B cell (primary cell): Measurements from ENCODE around the gene HELB. TPM values are rescaled to one million over a fixed set of nuclear protein-coding genes. Genes with fewer than 3 reads are reported as not detected.

Source experiments
- ATAC-seq: fragments of 200-7000 bp; cut with Tn5 transposase; one replicate; pipeline ENCODE4 v1.10.0; 2021; ENCODE audit warnings: low read depth, mild to moderate bottlenecking, moderate number of reproducible peaks, moderate library complexity
- CTCF ChIA-PET: fragments of 350-600 bp; sonication (Branson Sonifier 250); formaldehyde crosslinking; loops from one replicate; lab custom pipeline; 2021; ENCODE audit warnings: antibody characterized with exemption, inconsistent platforms; lab: Charles Lee
- POLR2A ChIA-PET: fragments of 350-600 bp; sonication (Branson Sonifier 250); formaldehyde crosslinking; loops from one replicate; lab custom pipeline; 2021; ENCODE audit warnings: antibody characterized with exemption; lab: Charles Lee
- DNase-seq: peaks from one replicate; pipeline ENCODE4 v3.0.0; 2013
- H2AFZ ChIP-seq: 2 replicates; pipeline ENCODE4 v1.6.1; 2012; ENCODE audit warnings: mild to moderate bottlenecking, low read depth, low read length; ENCODE audit not compliant: insufficient read depth, poor library complexity, severe bottlenecking
- H3K27ac ChIP-seq, 2 donors: 1 replicate in 1 of 2; 2 replicates in 1 of 2; pipeline ENCODE4 v1.5.1; 2012 to 2013; ENCODE audit warnings: low read length in 2 of 2, mild to moderate bottlenecking in 2 of 2, moderate library complexity in 1 of 2
- H3K27me3 ChIP-seq, 4 experiments: fragments of 200-600 bp in 1 of 4; sonication (generic) in 1 of 4; replicated peaks in 1 of 4; 1 replicate in 2 of 4; 2 replicates in 2 of 4; pipeline versions ENCODE4 v1.6.1 to v1.7.0; 2013 to 2016; ENCODE audit warnings: low read length in 3 of 4, mild to moderate bottlenecking in 2 of 4, mixed read lengths in 1 of 4, moderate library complexity in 1 of 4; ENCODE audit not compliant: insufficient read depth in 4 of 4, control insufficient read depth in 3 of 4; ENCODE audit errors: control extremely low read depth in 1 of 4
- H3K36me3 ChIP-seq, 2 experiments: replicated peaks in 1 of 2; 1 replicate in 1 of 2; 2 replicates in 1 of 2; pipeline versions ENCODE4 v1.6.1 to v1.7.1; 2013; ENCODE audit warnings: low read length in 1 of 2; ENCODE audit not compliant: insufficient read depth in 2 of 2, control insufficient read depth in 1 of 2; ENCODE audit errors: control extremely low read depth in 1 of 2, extremely low read depth in 1 of 2
- H3K4me1 ChIP-seq, 2 donors: fragments of 200-600 bp in 1 of 2; sonication (generic) in 1 of 2; 1 replicate in 1 of 2; 2 replicates in 1 of 2; pipeline versions ENCODE4 v1.5.1 to v1.6.1; 2013 to 2017; ENCODE audit warnings: low read length in 2 of 2; ENCODE audit not compliant: control insufficient read depth in 2 of 2, insufficient read depth in 2 of 2
- H3K4me2 ChIP-seq: replicated peaks from 2 replicates; pipeline ENCODE3; 2012; ENCODE audit warnings: mild to moderate bottlenecking, low read depth, low read length; ENCODE audit not compliant: poor library complexity, severe bottlenecking
- H3K4me3 ChIP-seq, 5 experiments: fragments of 200-600 bp in 1 of 5; sonication (generic) in 1 of 5; 1 replicate in 3 of 5; 2 replicates in 2 of 5; pipeline versions ENCODE4 v1.5.1 to v1.7.0; 2011 to 2016; ENCODE audit warnings: low read length in 4 of 5, mild to moderate bottlenecking in 4 of 5, low read depth in 2 of 5, control low read depth in 1 of 5, moderate library complexity in 1 of 5; ENCODE audit not compliant: insufficient read depth in 1 of 5; ENCODE audit errors: control extremely low read depth in 1 of 5, extremely low read depth in 1 of 5
- H3K79me2 ChIP-seq: fragments of 200-600 bp; sonication (generic); one replicate; pipeline ENCODE4 v1.6.0; 2016; ENCODE audit warnings: low read length; ENCODE audit not compliant: control insufficient read depth, insufficient read depth
- H3K9ac ChIP-seq: fragments of 200-600 bp; sonication (generic); 2 replicates; pipeline ENCODE4 v1.6.1; 2017; ENCODE audit warnings: mild to moderate bottlenecking, low read length, moderate library complexity
- H3K9me3 ChIP-seq, 3 donors: one replicate each; pipeline versions ENCODE4 v1.6.1 to v1.7.1; 2013; ENCODE audit warnings: low read length in 2 of 3; ENCODE audit not compliant: control insufficient read depth in 2 of 3, insufficient read depth in 1 of 3; ENCODE audit errors: control extremely low read depth in 1 of 3
- H4K20me1 ChIP-seq: 2 replicates; pipeline ENCODE4 v1.6.0; 2012; ENCODE audit warnings: mild to moderate bottlenecking, low read length; ENCODE audit not compliant: insufficient read depth, control insufficient read depth, poor library complexity, severe bottlenecking
- H3K27ac Mint-ChIP-seq: one replicate; pipeline ENCODE4 v1.8.0; 2021; ENCODE audit warnings: mixed read lengths
- H3K27me3 Mint-ChIP-seq: one replicate; pipeline ENCODE4 v1.8.0; 2021; ENCODE audit warnings: mixed read lengths
- H3K4me1 Mint-ChIP-seq: one replicate; pipeline ENCODE4 v1.8.0; 2021; ENCODE audit warnings: mixed read lengths
- H3K4me3 Mint-ChIP-seq: one replicate; pipeline ENCODE4 v1.8.0; 2021; ENCODE audit warnings: mixed read lengths
- H3K9me3 Mint-ChIP-seq: one replicate; pipeline ENCODE4 v1.8.0; 2022; ENCODE audit warnings: mixed read lengths; ENCODE audit not compliant: insufficient read depth
- EZH2 ChIP-seq: IDR thresholded peaks from 2 replicates; pipeline ENCODE4 v1.6.1; 2012; ENCODE audit warnings: borderline replicate concordance, low read depth, mild to moderate bottlenecking, moderate library complexity, low read length; ENCODE audit not compliant: insufficient read depth, poor library complexity, severe bottlenecking
- WGBS: methylation state at CpG from one replicate; pipeline ENCODE4 v1.1.5; 2013; ENCODE audit warnings: missing lambda C conversion rate; ENCODE audit not compliant: insufficient coverage; 5-methylcytosine and 5-hydroxymethylcytosine counted together
- intact Hi-C: fragments of 100-400 bp; cut with micrococcal nuclease; formaldehyde crosslinking; loops from one replicate; pipeline ENCODE4 v1.10.0; 2022
- polyA plus RNA-seq: library from polyadenylated mRNA; depleted of rRNA; stranded (reverse); fragments of >200 nt; gene quantifications from 2 replicates; pipeline ENCODE4 v1.2.3, GENCODE V29; 2012
- total RNA-seq, 2 donors: library from RNA; stranded (reverse); fragments of 120-200 nt in 1 of 2; gene quantifications; 1 replicate in 1 of 2; 2 replicates in 1 of 2; pipeline versions ENCODE4 v1.2.3 to v1.2.4, GENCODE V29; 2013 to 2022
- TF ChIP-seq, protein P1 (sequence below): fragments of 200-600 bp; IDR thresholded peaks from one replicate; pipeline ENCODE4 v1.8.0; 2022; ENCODE audit warnings: antibody characterized with exemption, mild to moderate bottlenecking

HELB gene
- total and polyA plus RNA-seq, 2 donors (not counting 1 experiment from before 2014, with no cell fraction given), result 2.4 to 10.0 TPM

DNA sequence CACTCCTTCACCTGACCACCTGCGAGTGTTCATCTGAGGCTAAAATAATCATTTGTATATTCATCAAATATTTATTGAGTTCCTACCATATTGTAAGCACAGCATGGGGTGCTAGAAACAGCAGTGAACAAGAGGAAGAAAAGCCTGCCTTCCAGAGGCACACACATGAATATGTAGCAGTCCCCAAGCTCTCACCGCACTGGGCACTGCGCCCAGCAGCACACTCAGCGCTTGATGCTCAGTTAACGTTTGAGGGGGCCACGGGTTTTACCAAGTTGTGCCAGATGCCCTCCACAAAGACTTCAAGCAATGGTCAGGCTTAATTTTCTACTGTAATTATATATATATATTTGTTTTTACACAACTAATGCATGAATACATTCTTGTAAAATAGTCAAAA is 52.0 kb downstream of the HELB start:
- POLR2A ChIA-PET, result no interaction called here
- DNase-seq (no peak), ATAC-seq (no peak)
- Histone ChIP-seq H3K79me2 (no peaks in the 10 kb centered on the region), H3K36me3 (no peaks in the 10 kb centered on the region), H2AFZ (no peak overlapping the region), H3K9ac (no peak overlapping the region), H3K4me1 (no peaks in the 10 kb centered on the region), H4K20me1 (no peaks in the 10 kb centered on the region), H3K4me2 (no peak overlapping the region), H3K27me3 (no peaks in the 10 kb centered on the region), H3K4me3 (no peak overlapping the region), H3K9me3 (no peaks in the 10 kb centered on the region), H3K27ac (no peak overlapping the region)
- H3K4me3 Mint-ChIP-seq, result no peak overlapping the region
- no peaks in the 10 kb centered on the region for H3K27me3 Mint-ChIP-seq
- CTCF ChIA-PET, result interaction anchor here (1.0 to 6.8 kb wide), 2 partner anchors 10 to 341 kb away, joined by 3 to 109 read pairs; no protein-coding TSS in a partner anchor
- TF ChIP-seq EZH2, result no peak
- TF ChIP-seq, protein P1, sequence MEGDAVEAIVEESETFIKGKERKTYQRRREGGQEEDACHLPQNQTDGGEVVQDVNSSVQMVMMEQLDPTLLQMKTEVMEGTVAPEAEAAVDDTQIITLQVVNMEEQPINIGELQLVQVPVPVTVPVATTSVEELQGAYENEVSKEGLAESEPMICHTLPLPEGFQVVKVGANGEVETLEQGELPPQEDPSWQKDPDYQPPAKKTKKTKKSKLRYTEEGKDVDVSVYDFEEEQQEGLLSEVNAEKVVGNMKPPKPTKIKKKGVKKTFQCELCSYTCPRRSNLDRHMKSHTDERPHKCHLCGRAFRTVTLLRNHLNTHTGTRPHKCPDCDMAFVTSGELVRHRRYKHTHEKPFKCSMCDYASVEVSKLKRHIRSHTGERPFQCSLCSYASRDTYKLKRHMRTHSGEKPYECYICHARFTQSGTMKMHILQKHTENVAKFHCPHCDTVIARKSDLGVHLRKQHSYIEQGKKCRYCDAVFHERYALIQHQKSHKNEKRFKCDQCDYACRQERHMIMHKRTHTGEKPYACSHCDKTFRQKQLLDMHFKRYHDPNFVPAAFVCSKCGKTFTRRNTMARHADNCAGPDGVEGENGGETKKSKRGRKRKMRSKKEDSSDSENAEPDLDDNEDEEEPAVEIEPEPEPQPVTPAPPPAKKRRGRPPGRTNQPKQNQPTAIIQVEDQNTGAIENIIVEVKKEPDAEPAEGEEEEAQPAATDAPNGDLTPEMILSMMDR, result no peak
- intact Hi-C loops, result loop anchor here (5.0 kb wide), 1 partner anchor 358 kb away; no protein-coding TSS in a partner anchor
- no peaks in the 10 kb centered on the region for H3K9me3 Mint-ChIP-seq
- H3K27ac Mint-ChIP-seq, result no peak overlapping the region
- H3K4me1 Mint-ChIP-seq, result no peaks in the 10 kb centered on the region
- no CpG with 5 or more reads among the region's 6 CpGs for WGBS

DNA sequence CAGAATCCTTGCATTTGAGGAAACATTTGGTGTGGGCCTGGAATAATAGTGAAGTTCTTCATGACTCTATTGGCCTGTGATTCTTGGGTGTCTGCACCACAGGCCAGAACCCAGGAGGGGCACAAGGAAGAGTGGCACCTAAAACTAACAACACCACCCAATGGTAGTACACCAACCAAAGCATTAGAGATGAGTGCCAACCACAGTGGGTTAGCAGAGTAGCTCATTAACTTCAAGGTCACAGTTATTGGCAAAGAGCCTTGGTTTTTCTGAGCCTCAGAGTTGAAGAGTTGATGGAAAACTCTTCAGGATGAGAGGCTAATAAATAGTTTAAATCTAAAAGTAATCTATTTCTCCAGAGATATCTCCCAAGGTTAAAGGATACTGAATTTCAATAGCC is 57.0 kb downstream of the HELB start:
- intact Hi-C loops, result no loop called here
- no peak for TF ChIP-seq EZH2
- TF ChIP-seq, protein P1, result no peak
- CTCF ChIA-PET, result no interaction called here
- Mint-ChIP-seq H3K4me1 (no peaks in the 10 kb centered on the region), H3K27me3 (no peaks in the 10 kb centered on the region), H3K4me3 (no peak overlapping the region), H3K9me3 (no peaks in the 10 kb centered on the region), H3K27ac (no peak overlapping the region)
- POLR2A ChIA-PET, result no interaction called here
- Histone ChIP-seq H3K27me3 (no peaks in the 10 kb centered on the region), H3K36me3 (no peaks in the 10 kb centered on the region), H3K9ac (no peak overlapping the region), H3K4me2 (no peak overlapping the region), H3K4me3 (no peak overlapping the region), H3K4me1 (no peaks in the 10 kb centered on the region), H3K79me2 (no peaks in the 10 kb centered on the region), H4K20me1 (no peaks in the 10 kb centered on the region), H3K9me3 (no peaks in the 10 kb centered on the region), H3K27ac (no peak overlapping the region), H2AFZ (no peak overlapping the region)
- ATAC-seq, result no peak
- no peak for DNase-seq
